Upper lobe of left lung (tissue), 4 donors: ENCODE data around the gene GALE.

Source experiments
- EP300 ChIP-seq, 4 donors: sonication (generic); formaldehyde crosslinking; IDR thresholded peaks; one replicate each; pipeline ENCODE4 v1.5.1; 2017; ENCODE audit warnings: antibody characterized with exemption in 4 of 4, control low read depth in 2 of 4
- POLR2A ChIP-seq, 4 donors: fragments of 450-650 bp; IDR thresholded peaks; one replicate each; pipeline ENCODE4 v1.5.1; 2016 to 2017; ENCODE audit warnings: antibody characterized with exemption in 4 of 4, mild to moderate bottlenecking in 2 of 4
- POLR2AphosphoS5 ChIP-seq, 2 donors: sonication (generic); formaldehyde crosslinking; IDR thresholded peaks; one replicate each; pipeline ENCODE4 v1.5.1; 2017; ENCODE audit warnings: antibody characterized with exemption in 2 of 2
- TF ChIP-seq, protein P1 (sequence below), 6 experiments: fragments of 450-650 bp in 4 of 6; fragments of 200-600 bp in 2 of 6; sonication (generic) in 2 of 6; IDR thresholded peaks; one replicate each; pipeline ENCODE4 v1.5.1; 2016 to 2019; ENCODE audit warnings: antibody characterized with exemption in 6 of 6

DNA sequence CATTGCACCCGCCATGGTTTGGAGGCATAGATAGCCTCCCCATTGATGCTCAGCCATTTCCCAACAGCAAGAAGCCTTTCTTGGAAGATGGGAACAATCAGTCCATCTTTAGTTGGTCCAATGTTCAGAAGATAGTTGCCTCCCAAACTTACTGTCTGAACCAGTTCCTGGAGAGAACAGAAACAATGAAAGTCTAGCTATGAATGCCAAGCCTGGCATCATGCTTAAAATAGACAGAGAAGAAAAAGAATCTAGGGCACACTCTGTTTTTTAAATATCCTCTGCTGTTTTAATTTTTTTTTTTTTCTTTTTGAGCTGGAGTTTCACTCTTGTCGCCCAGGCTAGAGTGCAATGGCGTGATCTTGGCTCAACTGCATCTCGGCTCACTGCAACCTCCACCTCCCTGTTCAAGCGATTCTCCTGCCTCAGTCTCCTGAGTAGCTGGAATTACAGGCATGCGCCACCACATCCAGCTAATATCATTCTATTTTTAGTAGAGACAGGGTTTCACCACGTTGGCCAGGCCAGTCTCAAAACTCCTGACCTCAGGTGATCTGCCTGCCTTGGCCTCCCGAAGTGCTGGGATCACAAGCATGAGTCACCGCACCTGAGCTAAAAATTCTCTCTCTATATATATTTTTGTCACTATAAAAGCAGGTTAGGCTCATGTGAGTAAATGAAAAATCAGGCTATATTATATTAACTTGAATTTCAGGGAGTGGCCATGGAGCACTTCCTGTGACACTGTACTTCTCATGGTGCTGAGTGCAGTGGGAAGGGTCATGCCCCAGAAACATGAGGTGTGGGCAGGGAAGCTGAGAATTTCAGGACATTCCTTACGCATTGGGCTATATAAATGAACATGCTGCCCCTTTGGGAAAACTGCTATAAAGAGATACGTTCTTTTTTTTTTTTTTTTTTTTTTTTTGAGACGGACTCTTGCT, 48.4 kb upstream of the GALE start:
- TF ChIP-seq, protein P1, sequence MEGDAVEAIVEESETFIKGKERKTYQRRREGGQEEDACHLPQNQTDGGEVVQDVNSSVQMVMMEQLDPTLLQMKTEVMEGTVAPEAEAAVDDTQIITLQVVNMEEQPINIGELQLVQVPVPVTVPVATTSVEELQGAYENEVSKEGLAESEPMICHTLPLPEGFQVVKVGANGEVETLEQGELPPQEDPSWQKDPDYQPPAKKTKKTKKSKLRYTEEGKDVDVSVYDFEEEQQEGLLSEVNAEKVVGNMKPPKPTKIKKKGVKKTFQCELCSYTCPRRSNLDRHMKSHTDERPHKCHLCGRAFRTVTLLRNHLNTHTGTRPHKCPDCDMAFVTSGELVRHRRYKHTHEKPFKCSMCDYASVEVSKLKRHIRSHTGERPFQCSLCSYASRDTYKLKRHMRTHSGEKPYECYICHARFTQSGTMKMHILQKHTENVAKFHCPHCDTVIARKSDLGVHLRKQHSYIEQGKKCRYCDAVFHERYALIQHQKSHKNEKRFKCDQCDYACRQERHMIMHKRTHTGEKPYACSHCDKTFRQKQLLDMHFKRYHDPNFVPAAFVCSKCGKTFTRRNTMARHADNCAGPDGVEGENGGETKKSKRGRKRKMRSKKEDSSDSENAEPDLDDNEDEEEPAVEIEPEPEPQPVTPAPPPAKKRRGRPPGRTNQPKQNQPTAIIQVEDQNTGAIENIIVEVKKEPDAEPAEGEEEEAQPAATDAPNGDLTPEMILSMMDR (IDR thresholded peaks at IDR 0.05) = no peak
- TF ChIP-seq POLR2A (IDR thresholded peaks at IDR 0.05) (no peak), POLR2AphosphoS5 (IDR thresholded peaks at IDR 0.05) (no peak), EP300 (IDR thresholded peaks at IDR 0.05) (no peak)
